GM12878 (cell line): ENCODE measurements around the gene PPFIA4. TPM values are rescaled to one million over a fixed set of nuclear protein-coding genes. Genes with fewer than 3 reads are reported as not detected.

Experiments
- ASH2L ChIP-seq: fragments of 300-600, 200-600 bp; sonication (generic); IDR thresholded peaks from 2 replicates; pipeline ENCODE4 v1.6.1; 2017; ENCODE audit warnings: low read depth, mild to moderate bottlenecking, borderline replicate concordance
- CBFB ChIP-seq: IDR thresholded peaks from 2 replicates; pipeline ENCODE4 v1.6.1; 2016; ENCODE audit warnings: antibody characterized with exemption, low read depth
- HDGF ChIP-seq: fragments of 450-650 bp; IDR thresholded peaks from 2 replicates; pipeline ENCODE4 v1.6.1; 2016; ENCODE audit warnings: antibody characterized with exemption
- IRF3 ChIP-seq: fragments of 450-650 bp; IDR thresholded peaks from 2 replicates; pipeline ENCODE4 v1.6.1; 2014; ENCODE audit warnings: mild to moderate bottlenecking
- NFIC ChIP-seq: IDR thresholded peaks from 2 replicates; pipeline ENCODE4 v1.6.1; 2012; ENCODE audit warnings: low read depth, mild to moderate bottlenecking, inconsistent platforms, low read length, moderate library complexity
- NR2F1 ChIP-seq: fragments of 450-650 bp; conservative IDR thresholded peaks from 2 replicates; pipeline ENCODE4 v1.6.1; 2017; ENCODE audit warnings: mild to moderate bottlenecking
- PAX5 ChIP-seq: IDR thresholded peaks from 2 replicates; pipeline ENCODE4 v1.6.1; 2011; ENCODE audit warnings: low read depth, low read length, borderline replicate concordance
- PML ChIP-seq: IDR thresholded peaks from 2 replicates; pipeline ENCODE4 v1.6.1; 2012; ENCODE audit warnings: low read length, inconsistent platforms
- RCOR1 ChIP-seq: conservative IDR thresholded peaks from 2 replicates; pipeline ENCODE4 v1.6.1; 2012; ENCODE audit warnings: low read depth, low read length, improper control_type of control experiment
- REST ChIP-seq: IDR thresholded peaks from 2 replicates; pipeline ENCODE4 v1.6.1; 2012; ENCODE audit warnings: mild to moderate bottlenecking, low read depth, low read length
- SIN3A ChIP-seq: IDR thresholded peaks from 2 replicates; pipeline ENCODE4 v1.6.1; 2012; ENCODE audit warnings: low read depth, low read length, improper control_type of control experiment
- SIX5 ChIP-seq: IDR thresholded peaks from 2 replicates; pipeline ENCODE4 v1.6.1; 2011; ENCODE audit warnings: mild to moderate bottlenecking, low read depth, low read length, moderate library complexity; ENCODE audit not compliant: severe bottlenecking
- SMAD5 ChIP-seq: IDR thresholded peaks from 2 replicates; pipeline ENCODE4 v1.6.1; 2016; ENCODE audit warnings: antibody characterized with exemption, low read depth
- SMARCA5 ChIP-seq: fragments of 450-650 bp; IDR thresholded peaks from 2 replicates; pipeline ENCODE4 v1.6.1; 2017; ENCODE audit warnings: mild to moderate bottlenecking
- STAT3 ChIP-seq: IDR thresholded peaks from 2 replicates; pipeline ENCODE4 v1.6.1; 2011; ENCODE audit warnings: low read depth, low read length, improper control_type of control experiment
- SUZ12 ChIP-seq: fragments of 200-600 bp; sonication (generic); IDR thresholded peaks from one replicate; pipeline ENCODE4 v1.6.1; 2018; ENCODE audit warnings: antibody characterized with exemption, mild to moderate bottlenecking; ENCODE audit not compliant: unreplicated experiment
- TBL1XR1 ChIP-seq: IDR thresholded peaks from 2 replicates; pipeline ENCODE4 v1.6.1; 2012; ENCODE audit warnings: low read depth, low read length, improper control_type of control experiment
- WRNIP1 ChIP-seq: IDR thresholded peaks from 2 replicates; pipeline ENCODE4 v1.6.1; 2011; ENCODE audit warnings: low read depth, low read length, improper control_type of control experiment, borderline replicate concordance
- ZBTB11 ChIP-seq: fragments of 450-650 bp; formaldehyde crosslinking; IDR thresholded peaks from 2 replicates; pipeline ENCODE4 v1.5.0; 2022; ENCODE audit warnings: mild to moderate bottlenecking, missing genetic modification characterization
- polyA plus RNA-seq, 11 experiments: library from polyadenylated mRNA; depleted of rRNA in 4 of 11; unstranded in 6 of 11; stranded (reverse) in 5 of 11; fragments of >200 nt; fragmentation: Nextera tagmentation in 4 of 11; fragmentation: Illumina TruSeq in 1 of 11; extraction: Ambion mirVana in 4 of 11; extraction: Trizol in 1 of 11; gene quantifications; 1 replicate in 1 of 11; 2 replicates in 10 of 11; pipeline versions ENCODE4 v1.2.1 to v1.2.3, GENCODE V29; 2011 to 2016; ENCODE audit warnings: inconsistent platforms in 2 of 11, missing spikeins in 2 of 11, low read depth in 1 of 11
- total RNA-seq, 4 experiments: library from RNA; depleted of rRNA in 3 of 4; stranded (reverse); fragments of >200 nt in 3 of 4; fragmentation: Illumina TruSeq in 1 of 4; extraction: Trizol in 1 of 4; gene quantifications; 2 replicates each; pipeline versions ENCODE4 v1.2.1 to v1.2.3, GENCODE V29; 2013 to 2021
- TF ChIP-seq, protein P1 (sequence below): fragments of 450-650 bp; IDR thresholded peaks from 2 replicates; pipeline ENCODE4 v1.6.1; 2016; ENCODE audit warnings: mild to moderate bottlenecking
- TF ChIP-seq, protein P2 (sequence below): IDR thresholded peaks from 2 replicates; pipeline ENCODE4 v1.6.1; 2011; ENCODE audit warnings: low read depth, mild to moderate bottlenecking, low read length, moderate library complexity, borderline replicate concordance; ENCODE audit errors: extremely low read depth

The PPFIA4 gene
- total and polyA plus RNA-seq, 10 of the 15 experiments (the other 5 are each of a cell fraction or from before 2014, with no cell fraction given) = 0.02 to 19.7 (median 0.34) TPM; not detected in 1

GRCh38 chr1:203006948-203007871 is 19.1 kb upstream of the PPFIA4 start, which contains the start of gene TMEM183A (continued):
- peak; percentile 67 for TF ChIP-seq CBFB
- peak; percentile 66 for TF ChIP-seq SIN3A
- TF ChIP-seq ASH2L = no peak
- TF ChIP-seq IRF3 = peak; percentile 70
- no peak for TF ChIP-seq REST
- no peak for TF ChIP-seq ZBTB11 (CRISPR knock-in tag)
- no peak for TF ChIP-seq HDGF
- peak; percentile 40 for TF ChIP-seq SIX5
- 0 out of 2 replicates have a peak, but pooled peaks have one; percentile 84 for TF ChIP-seq RCOR1
- TF ChIP-seq SMAD5 = peak; percentile 95
- TF ChIP-seq, protein P1, sequence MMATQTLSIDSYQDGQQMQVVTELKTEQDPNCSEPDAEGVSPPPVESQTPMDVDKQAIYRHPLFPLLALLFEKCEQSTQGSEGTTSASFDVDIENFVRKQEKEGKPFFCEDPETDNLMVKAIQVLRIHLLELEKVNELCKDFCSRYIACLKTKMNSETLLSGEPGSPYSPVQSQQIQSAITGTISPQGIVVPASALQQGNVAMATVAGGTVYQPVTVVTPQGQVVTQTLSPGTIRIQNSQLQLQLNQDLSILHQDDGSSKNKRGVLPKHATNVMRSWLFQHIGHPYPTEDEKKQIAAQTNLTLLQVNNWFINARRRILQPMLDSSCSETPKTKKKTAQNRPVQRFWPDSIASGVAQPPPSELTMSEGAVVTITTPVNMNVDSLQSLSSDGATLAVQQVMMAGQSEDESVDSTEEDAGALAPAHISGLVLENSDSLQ = no peak
- TF ChIP-seq WRNIP1 = no peak
- no peak; the same call in none of the 2 replicates for TF ChIP-seq NR2F1
- TF ChIP-seq, protein P2, sequence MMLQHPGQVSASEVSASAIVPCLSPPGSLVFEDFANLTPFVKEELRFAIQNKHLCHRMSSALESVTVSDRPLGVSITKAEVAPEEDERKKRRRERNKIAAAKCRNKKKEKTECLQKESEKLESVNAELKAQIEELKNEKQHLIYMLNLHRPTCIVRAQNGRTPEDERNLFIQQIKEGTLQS = peak; percentile 41; the same call in 1 of the 2 replicates
- TF ChIP-seq NFIC = no peak; the same call in 1 of the 2 replicates
- TF ChIP-seq SMARCA5 = no peak
- TF ChIP-seq TBL1XR1 = 0 out of 2 replicates have a peak, but pooled peaks have one; percentile 26
- no peak for TF ChIP-seq SUZ12
- peak; percentile 98 for TF ChIP-seq PML
- TF ChIP-seq STAT3 = no peak
- TF ChIP-seq PAX5 = no peak; the same call in 1 of the 2 replicates
